Endothelial cell of umbilical vein (primary cell): ENCODE measurements around the gene UNC5CL.

Experiments used
- EZH2 ChIP-seq: IDR thresholded peaks from 2 replicates; pipeline ENCODE4 v1.6.1; 2012; ENCODE audit warnings: borderline replicate concordance, low read depth, mild to moderate bottlenecking, moderate library complexity, low read length, inconsistent platforms; ENCODE audit not compliant: severe bottlenecking
- FOS ChIP-seq: IDR thresholded peaks from 2 replicates; pipeline ENCODE4 v1.6.1; 2011; ENCODE audit warnings: mild to moderate bottlenecking, low read length, moderate library complexity, borderline replicate concordance; ENCODE audit not compliant: insufficient read depth
- GATA2 ChIP-seq: IDR thresholded peaks from 2 replicates; pipeline ENCODE4 v1.7.0; 2011; ENCODE audit warnings: low read depth, mild to moderate bottlenecking, moderate library complexity, mixed read lengths, low read length; ENCODE audit not compliant: insufficient read length, insufficient read depth
- JUN ChIP-seq: IDR thresholded peaks from 2 replicates; pipeline ENCODE4 v1.6.1; 2011; ENCODE audit warnings: borderline replicate concordance, low read depth; ENCODE audit not compliant: insufficient read length, insufficient read depth
- MYC ChIP-seq: IDR thresholded peaks from one replicate; pipeline ENCODE4 v1.6.1; 2011; ENCODE audit warnings: mild to moderate bottlenecking, low read depth, low read length
- POLR2A ChIP-seq: IDR thresholded peaks from 2 replicates; pipeline ENCODE4 v1.6.1; 2012; ENCODE audit warnings: low read depth, mild to moderate bottlenecking, control low read depth, low read length
- POLR2AphosphoS5 ChIP-seq: IDR thresholded peaks from 2 replicates; pipeline ENCODE4 v1.6.1; 2012; ENCODE audit warnings: low read depth, mild to moderate bottlenecking, control low read depth, low read length, moderate library complexity; ENCODE audit not compliant: insufficient read depth
- TF ChIP-seq, protein P1 (sequence below), 2 donors: IDR thresholded peaks; 1 replicate in 1 of 2; 2 replicates in 1 of 2; pipeline ENCODE4 v1.5.1; 2011; ENCODE audit warnings: low read length in 2 of 2, mild to moderate bottlenecking in 2 of 2, moderate library complexity in 2 of 2, control low read depth in 1 of 2, inconsistent platforms in 1 of 2, low read depth in 1 of 2; ENCODE audit not compliant: insufficient read depth in 1 of 2; ENCODE audit errors: extremely low read depth in 1 of 2
- TF ChIP-seq, protein P2 (sequence below): IDR thresholded peaks from 2 replicates; pipeline ENCODE4 v1.6.1; 2011; ENCODE audit not compliant: insufficient read depth, insufficient read length

DNA sequence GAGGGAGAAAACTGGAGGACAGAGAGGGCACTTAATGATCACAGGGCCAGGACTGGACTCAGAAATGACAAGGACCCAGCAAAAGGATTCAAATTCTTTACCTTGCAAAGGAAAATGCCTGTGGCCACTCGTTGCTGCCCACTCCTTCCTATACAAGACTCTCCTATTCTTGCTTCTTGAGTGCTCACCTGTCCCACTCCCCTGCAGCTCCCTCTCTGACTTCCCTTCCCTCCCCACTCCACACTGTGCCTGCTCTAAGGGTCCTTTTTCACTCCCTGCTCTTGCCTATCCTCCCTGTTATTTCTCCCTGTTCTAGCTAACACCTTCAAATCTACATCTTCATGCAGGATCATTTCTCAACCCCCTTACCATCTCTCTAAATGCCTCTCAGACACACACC is 56.1 kb downstream of the UNC5CL start:
- no peak for TF ChIP-seq FOS
- TF ChIP-seq, protein P1, sequence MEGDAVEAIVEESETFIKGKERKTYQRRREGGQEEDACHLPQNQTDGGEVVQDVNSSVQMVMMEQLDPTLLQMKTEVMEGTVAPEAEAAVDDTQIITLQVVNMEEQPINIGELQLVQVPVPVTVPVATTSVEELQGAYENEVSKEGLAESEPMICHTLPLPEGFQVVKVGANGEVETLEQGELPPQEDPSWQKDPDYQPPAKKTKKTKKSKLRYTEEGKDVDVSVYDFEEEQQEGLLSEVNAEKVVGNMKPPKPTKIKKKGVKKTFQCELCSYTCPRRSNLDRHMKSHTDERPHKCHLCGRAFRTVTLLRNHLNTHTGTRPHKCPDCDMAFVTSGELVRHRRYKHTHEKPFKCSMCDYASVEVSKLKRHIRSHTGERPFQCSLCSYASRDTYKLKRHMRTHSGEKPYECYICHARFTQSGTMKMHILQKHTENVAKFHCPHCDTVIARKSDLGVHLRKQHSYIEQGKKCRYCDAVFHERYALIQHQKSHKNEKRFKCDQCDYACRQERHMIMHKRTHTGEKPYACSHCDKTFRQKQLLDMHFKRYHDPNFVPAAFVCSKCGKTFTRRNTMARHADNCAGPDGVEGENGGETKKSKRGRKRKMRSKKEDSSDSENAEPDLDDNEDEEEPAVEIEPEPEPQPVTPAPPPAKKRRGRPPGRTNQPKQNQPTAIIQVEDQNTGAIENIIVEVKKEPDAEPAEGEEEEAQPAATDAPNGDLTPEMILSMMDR (IDR thresholded peaks at IDR 0.05; ENCODE audit: extremely low read depth in 1 of 2, insufficient read depth in 1 of 2, low read depth in 1 of 2, low read length in 2 of 2), result no peak
- TF ChIP-seq, protein P2, sequence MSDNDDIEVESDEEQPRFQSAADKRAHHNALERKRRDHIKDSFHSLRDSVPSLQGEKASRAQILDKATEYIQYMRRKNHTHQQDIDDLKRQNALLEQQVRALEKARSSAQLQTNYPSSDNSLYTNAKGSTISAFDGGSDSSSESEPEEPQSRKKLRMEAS, result no peak
- TF ChIP-seq JUN, result no peak
- no peak for TF ChIP-seq EZH2
- TF ChIP-seq POLR2A, result no peak
- TF ChIP-seq MYC, result no peak
- TF ChIP-seq GATA2, result no peak
- TF ChIP-seq POLR2AphosphoS5, result no peak
